H9 (cell line): ENCODE measurements around the gene PTPRF. TPM values are rescaled to one million over a fixed set of nuclear protein-coding genes. Genes with fewer than 3 reads are reported as not detected.

Experiments
- DNase-seq: peaks from one replicate; pipeline ENCODE4 v3.0.0-alpha.2; 2017
- H2AFZ ChIP-seq: one replicate; pipeline ENCODE4 v1.6.1; 2013; ENCODE audit warnings: mild to moderate bottlenecking, low read length, control low read depth, moderate library complexity
- H2AK5ac ChIP-seq: 2 replicates; pipeline ENCODE4 v1.6.1; 2013; ENCODE audit warnings: low read length, control low read depth, mixed read lengths; ENCODE audit not compliant: insufficient read length
- H2BK120ac ChIP-seq: one replicate; pipeline ENCODE4 v1.6.1; 2013; ENCODE audit warnings: low read depth, mild to moderate bottlenecking, low read length, control low read depth, inconsistent platforms; ENCODE audit not compliant: poor library complexity, severe bottlenecking
- H2BK12ac ChIP-seq: 2 replicates; pipeline ENCODE4 v1.6.1; 2013; ENCODE audit warnings: low read length, control low read depth, mixed read lengths, low read depth; ENCODE audit not compliant: insufficient read length
- H2BK15ac ChIP-seq: 2 replicates; pipeline ENCODE4 v1.6.1; 2013; ENCODE audit warnings: low read depth, low read length, control low read depth
- H2BK20ac ChIP-seq: one replicate; pipeline ENCODE4 v1.6.1; 2013; ENCODE audit warnings: low read depth, mild to moderate bottlenecking, low read length, control low read depth, inconsistent platforms; ENCODE audit not compliant: poor library complexity, severe bottlenecking
- H2BK5ac ChIP-seq: 2 replicates; pipeline ENCODE4 v1.6.1; 2013; ENCODE audit warnings: low read length, control low read depth, mixed read lengths; ENCODE audit not compliant: insufficient read length
- H3K14ac ChIP-seq: 2 replicates; pipeline ENCODE4 v1.6.1; 2013; ENCODE audit warnings: low read length, control low read depth; ENCODE audit not compliant: insufficient read depth
- H3K18ac ChIP-seq: 2 replicates; pipeline ENCODE4 v1.6.1; 2013; ENCODE audit warnings: low read depth, mild to moderate bottlenecking, mixed read lengths, low read length, control low read depth; ENCODE audit not compliant: insufficient read length
- H3K23ac ChIP-seq: 2 replicates; pipeline ENCODE4 v1.6.1; 2013; ENCODE audit warnings: low read length, control low read depth, mixed read lengths, low read depth; ENCODE audit not compliant: insufficient read length
- H3K23me2 ChIP-seq: 2 replicates; pipeline ENCODE4 v1.6.1; 2013; ENCODE audit warnings: low read depth, mild to moderate bottlenecking, mixed read lengths, low read length, control low read depth; ENCODE audit not compliant: insufficient read length, poor library complexity, severe bottlenecking
- H3K27ac ChIP-seq: 2 replicates; pipeline ENCODE4 v1.5.1; 2013; ENCODE audit warnings: low read length, control low read depth, mixed read lengths, low read depth; ENCODE audit not compliant: insufficient read length
- H3K27me3 ChIP-seq: 2 replicates; pipeline ENCODE4 v1.6.1; 2013; ENCODE audit warnings: low read length, control low read depth, inconsistent platforms; ENCODE audit not compliant: insufficient read depth
- H3K4ac ChIP-seq: 2 replicates; pipeline ENCODE4 v1.6.1; 2013; ENCODE audit warnings: low read depth, mild to moderate bottlenecking, control low read depth, inconsistent platforms, low read length, moderate library complexity
- H3K4me1 ChIP-seq: 2 replicates; pipeline ENCODE4 v1.6.1; 2013; ENCODE audit warnings: low read length, control low read depth, inconsistent platforms; ENCODE audit not compliant: insufficient read depth
- H3K4me2 ChIP-seq: 2 replicates; pipeline ENCODE4 v1.6.1; 2013; ENCODE audit warnings: low read length, control low read depth, mixed read lengths; ENCODE audit not compliant: insufficient read length, insufficient read depth
- H3K56ac ChIP-seq: 2 replicates; pipeline ENCODE4 v1.6.1; 2013; ENCODE audit warnings: low read depth, mild to moderate bottlenecking, mixed read lengths, low read length, control low read depth; ENCODE audit not compliant: insufficient read length
- H3K79me1 ChIP-seq: 2 replicates; pipeline ENCODE4 v1.6.1; 2013; ENCODE audit warnings: low read depth, mild to moderate bottlenecking, moderate library complexity, low read length, control low read depth, inconsistent platforms; ENCODE audit not compliant: insufficient read depth, poor library complexity, severe bottlenecking
- H3K79me2 ChIP-seq: 2 replicates; pipeline ENCODE4 v1.6.1; 2013; ENCODE audit warnings: low read length, control low read depth, inconsistent platforms; ENCODE audit not compliant: insufficient read depth
- H3K9ac ChIP-seq: 2 replicates; pipeline ENCODE4 v1.6.1; 2013; ENCODE audit warnings: low read length, control low read depth, mixed read lengths; ENCODE audit not compliant: insufficient read length; ENCODE audit errors: extremely low read depth
- H3K9me3 ChIP-seq: one replicate; pipeline ENCODE4 v1.6.1; 2013; ENCODE audit warnings: low read depth, low read length, inconsistent platforms; ENCODE audit not compliant: control insufficient read depth
- H3T11ph ChIP-seq: one replicate; pipeline ENCODE4 v1.6.1; 2013; ENCODE audit warnings: mild to moderate bottlenecking, low read length, control low read depth, inconsistent platforms
- H4K20me1 ChIP-seq: one replicate; pipeline ENCODE4 v1.6.1; 2013; ENCODE audit not compliant: control insufficient read depth, insufficient read length, insufficient read depth
- H4K5ac ChIP-seq: 2 replicates; pipeline ENCODE4 v1.6.1; 2013; ENCODE audit warnings: low read depth, mild to moderate bottlenecking, mixed read lengths, low read length, control low read depth; ENCODE audit not compliant: insufficient read length
- H4K8ac ChIP-seq: replicated peaks from 2 replicates; pipeline ENCODE4 v1.6.1; 2013; ENCODE audit warnings: low read length, control low read depth, mixed read lengths, low read depth; ENCODE audit not compliant: insufficient read length
- H4K91ac ChIP-seq: 2 replicates; pipeline ENCODE4 v1.6.1; 2013; ENCODE audit warnings: low read depth, mild to moderate bottlenecking, moderate library complexity, mixed read lengths, low read length, control low read depth; ENCODE audit not compliant: insufficient read length
- H3K27ac Mint-ChIP-seq, 3 experiments: 2 replicates in 2 of 3; 3 replicates in 1 of 3; pipeline ENCODE4 v1.8.0; 2020 to 2021; ENCODE audit warnings: mixed read lengths in 3 of 3, mild to moderate bottlenecking in 1 of 3, moderate library complexity in 1 of 3
- H3K27me3 Mint-ChIP-seq: 2 replicates; pipeline ENCODE4 v1.8.0; 2021; ENCODE audit warnings: low read depth, mild to moderate bottlenecking, moderate library complexity, mixed read lengths
- H3K36me3 Mint-ChIP-seq, 3 experiments: 2 replicates in 2 of 3; 3 replicates in 1 of 3; pipeline ENCODE4 v1.8.0; 2020 to 2021; ENCODE audit warnings: low read depth in 3 of 3, mixed read lengths in 3 of 3; ENCODE audit not compliant: insufficient read depth in 1 of 3
- H3K4me1 Mint-ChIP-seq, 2 experiments: 2 replicates each; pipeline ENCODE4 v1.8.0; 2020; ENCODE audit warnings: mixed read lengths in 2 of 2
- H3K4me3 Mint-ChIP-seq, 2 experiments: 2 replicates in 1 of 2; 3 replicates in 1 of 2; pipeline ENCODE4 v1.8.0; 2020 to 2021; ENCODE audit warnings: mild to moderate bottlenecking in 2 of 2, mixed read lengths in 2 of 2, moderate library complexity in 1 of 2
- H3K9me3 Mint-ChIP-seq, 2 experiments: 2 replicates in 1 of 2; 3 replicates in 1 of 2; pipeline ENCODE4 v1.8.0; 2020; ENCODE audit warnings: mild to moderate bottlenecking in 2 of 2, mixed read lengths in 2 of 2, moderate library complexity in 1 of 2
- WGBS: extraction: QIAGEN DNeasy Blood & Tissue Kit; methylation state at CpG from one replicate; pipeline ENCODE4 v1.1.7; 2013; ENCODE audit warnings: missing lambda C conversion rate, low lambda C conversion rate, mixed read lengths; ENCODE audit not compliant: insufficient read length; ENCODE audit errors: extremely low coverage; 5-methylcytosine and 5-hydroxymethylcytosine counted together
- total RNA-seq: library from RNA; stranded (reverse); gene quantifications from 2 replicates; pipeline ENCODE4 v1.2.1, GENCODE V29; 2021
- TF ChIP-seq, protein P1 (sequence below): fragments of 200-600 bp; sonication (generic); conservative IDR thresholded peaks from 3 replicates; pipeline ENCODE4 v1.8.0; 2021; ENCODE audit warnings: antibody characterized with exemption, mild to moderate bottlenecking

Gene PTPRF
- total RNA-seq, 1 experiment from 2014 or later: 193 TPM

DNA sequence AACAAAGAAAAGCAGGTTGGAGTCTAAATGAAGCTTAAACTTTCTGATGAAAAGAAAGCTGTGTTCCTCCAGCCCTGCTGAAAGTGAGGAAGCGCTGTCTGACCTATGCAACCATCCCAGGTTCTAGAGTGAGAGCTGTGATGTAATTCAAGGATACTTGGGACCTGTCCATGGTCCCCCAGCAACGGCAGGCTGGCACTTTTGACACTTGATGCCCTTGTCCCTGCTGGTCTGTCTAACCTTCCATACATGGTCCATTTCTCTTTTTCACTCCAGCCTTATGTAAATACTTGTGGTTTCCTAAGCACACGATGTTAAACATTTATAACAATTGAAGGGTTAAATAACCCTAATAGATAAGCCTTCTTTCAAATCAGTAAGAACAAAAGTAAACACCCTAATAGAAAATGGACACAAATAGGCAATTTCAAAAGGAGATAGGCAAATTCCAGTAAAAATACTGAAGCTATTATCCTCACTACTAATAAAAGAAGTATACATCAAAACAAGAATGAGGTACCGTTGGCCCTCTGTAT is 101.5 kb downstream of the PTPRF start:
- no peak overlapping the region for H4K5ac ChIP-seq
- no peak overlapping the region for H3K18ac ChIP-seq
- no peak overlapping the region for H2BK120ac ChIP-seq
- H3K9me3 Mint-ChIP-seq: no peaks in the 10 kb centered on the region; a peak in 1 of 5 replicates
- H3K27me3 Mint-ChIP-seq: peaks cover 3% of the 10 kb centered on the region; the same call in 1 of the 2 replicates
- H3K9ac ChIP-seq: no peak overlapping the region
- H3K4ac ChIP-seq: no peak overlapping the region
- no peaks in the 10 kb centered on the region for H3K4me1 ChIP-seq
- H3T11ph ChIP-seq: no peak overlapping the region
- no peaks in the 10 kb centered on the region for H3K9me3 ChIP-seq
- H2BK5ac ChIP-seq: no peak overlapping the region
- no peak overlapping the region for H2BK12ac ChIP-seq
- H3K27me3 ChIP-seq: no peaks in the 10 kb centered on the region
- no peaks in the 10 kb centered on the region for H3K79me1 ChIP-seq
- H3K23me2 ChIP-seq: no peaks in the 10 kb centered on the region
- H2AFZ ChIP-seq: no peak overlapping the region
- no peaks in the 10 kb centered on the region for H4K20me1 ChIP-seq
- TF ChIP-seq, protein P1, sequence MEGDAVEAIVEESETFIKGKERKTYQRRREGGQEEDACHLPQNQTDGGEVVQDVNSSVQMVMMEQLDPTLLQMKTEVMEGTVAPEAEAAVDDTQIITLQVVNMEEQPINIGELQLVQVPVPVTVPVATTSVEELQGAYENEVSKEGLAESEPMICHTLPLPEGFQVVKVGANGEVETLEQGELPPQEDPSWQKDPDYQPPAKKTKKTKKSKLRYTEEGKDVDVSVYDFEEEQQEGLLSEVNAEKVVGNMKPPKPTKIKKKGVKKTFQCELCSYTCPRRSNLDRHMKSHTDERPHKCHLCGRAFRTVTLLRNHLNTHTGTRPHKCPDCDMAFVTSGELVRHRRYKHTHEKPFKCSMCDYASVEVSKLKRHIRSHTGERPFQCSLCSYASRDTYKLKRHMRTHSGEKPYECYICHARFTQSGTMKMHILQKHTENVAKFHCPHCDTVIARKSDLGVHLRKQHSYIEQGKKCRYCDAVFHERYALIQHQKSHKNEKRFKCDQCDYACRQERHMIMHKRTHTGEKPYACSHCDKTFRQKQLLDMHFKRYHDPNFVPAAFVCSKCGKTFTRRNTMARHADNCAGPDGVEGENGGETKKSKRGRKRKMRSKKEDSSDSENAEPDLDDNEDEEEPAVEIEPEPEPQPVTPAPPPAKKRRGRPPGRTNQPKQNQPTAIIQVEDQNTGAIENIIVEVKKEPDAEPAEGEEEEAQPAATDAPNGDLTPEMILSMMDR: no peak
- no peak overlapping the region for H2BK20ac ChIP-seq
- H3K27ac ChIP-seq: no peak overlapping the region
- no peak overlapping the region for H3K4me2 ChIP-seq
- WGBS: no CpG with 5 or more reads among the region's 4 CpGs
- H3K4me3 Mint-ChIP-seq: no peak overlapping the region
- DNase-seq: no peak
- H3K4me1 Mint-ChIP-seq: peaks cover 8 to 9% of the 10 kb centered on the region in 2 experiments
- H3K36me3 Mint-ChIP-seq: no peaks in the 10 kb centered on the region; a peak in 1 of 7 replicates
- no peaks in the 10 kb centered on the region for H3K79me2 ChIP-seq
- no peak overlapping the region for H2AK5ac ChIP-seq
- H3K56ac ChIP-seq: no peak overlapping the region
- no peak overlapping the region for H3K23ac ChIP-seq
- no peak overlapping the region for H3K14ac ChIP-seq
- no peak overlapping the region for H2BK15ac ChIP-seq
- no peak overlapping the region for H4K91ac ChIP-seq
- H3K27ac Mint-ChIP-seq: no peak overlapping the region
- no peak overlapping the region for H4K8ac ChIP-seq
